NOMO-1 treated with dmso at 0.1 percent for 144 hours (cell line): ENCODE data around the gene ZNF177.
"Not testable (repeated sequence)": the region's sequence is repeated elsewhere in the genome, so short reads cannot be mapped to it uniquely, and the experiment has no call there.

Experiments
- DNase-seq: peaks from one replicate; lab custom pipeline; 2025; ENCODE audit not compliant: unreplicated experiment; lab: John Stamatoyannopoulos, UW

The ZNF177 gene

GRCh38 chr19:9362905-9363304 is at the start of gene ZNF177:
ZNF177 (plus strand) TSS chr19:9363013; CDS start chr19:9378312, 15,299 bp downstream.
- DNase-seq, result no peak

DNA sequence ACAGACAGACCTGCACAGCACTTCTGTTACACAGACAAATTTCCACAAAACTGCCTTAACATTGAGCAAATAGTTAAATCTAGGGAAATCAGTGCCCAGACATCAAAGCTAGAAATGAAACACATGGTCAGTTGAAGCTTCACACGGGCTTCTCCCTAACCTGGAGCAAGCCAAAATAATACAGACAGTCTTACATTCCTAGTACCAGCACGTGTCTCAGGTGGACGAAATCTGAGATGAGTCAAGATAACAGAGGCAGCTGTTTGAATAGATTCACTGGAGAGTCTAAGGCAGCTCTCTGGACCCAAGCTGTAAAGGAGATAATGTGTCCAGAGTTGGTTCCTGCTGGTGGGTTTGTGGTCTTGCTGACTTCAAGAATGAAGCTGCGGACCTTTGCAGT is 49.1 kb upstream of the ZNF177 start:
- DNase-seq, result no peak

DNA sequence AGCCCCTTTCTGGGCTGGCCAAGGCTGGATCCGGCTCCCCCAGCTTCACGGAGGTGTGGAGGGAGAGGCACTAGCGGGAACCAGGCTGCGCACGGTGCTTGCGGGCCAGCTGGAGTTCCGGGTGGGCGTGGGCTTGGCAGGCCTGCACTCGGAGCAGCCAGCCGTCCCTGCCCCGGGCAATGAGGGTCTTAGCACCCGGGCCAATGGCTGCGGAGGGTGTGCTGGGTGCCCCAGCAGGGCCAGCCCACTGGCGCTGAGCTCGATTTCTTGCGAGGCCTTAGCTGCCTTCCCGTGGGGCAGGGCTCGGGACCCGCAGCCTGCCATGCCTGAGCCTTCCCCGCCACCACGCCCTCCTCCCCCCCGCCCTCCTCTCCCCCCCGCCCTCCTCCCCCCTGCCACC is 41.5 kb upstream of the ZNF177 start:
- no peak for DNase-seq

- DNase-seq, result not testable (repeated sequence)
These were observed 41.1 kb upstream of the ZNF177 start for GRCh38 chr19:9321756-9322155.

- DNase-seq, result not testable (repeated sequence)
These were observed 40.6 kb upstream of the ZNF177 start for GRCh38 chr19:9322201-9322600.

GRCh38 chr19:9323557-9323918 is 39.3 kb upstream of the ZNF177 start:
- peak; percentile 46 for DNase-seq

- DNase-seq, result peak; percentile 89
These were observed 38.8 kb upstream of the ZNF177 start, which contains the start of gene ZNF559 for GRCh38 chr19:9323919-9324583. ZNF559 (plus strand) TSS chr19:9324179; CDS start chr19:9338550, 14,371 bp downstream.

DNA sequence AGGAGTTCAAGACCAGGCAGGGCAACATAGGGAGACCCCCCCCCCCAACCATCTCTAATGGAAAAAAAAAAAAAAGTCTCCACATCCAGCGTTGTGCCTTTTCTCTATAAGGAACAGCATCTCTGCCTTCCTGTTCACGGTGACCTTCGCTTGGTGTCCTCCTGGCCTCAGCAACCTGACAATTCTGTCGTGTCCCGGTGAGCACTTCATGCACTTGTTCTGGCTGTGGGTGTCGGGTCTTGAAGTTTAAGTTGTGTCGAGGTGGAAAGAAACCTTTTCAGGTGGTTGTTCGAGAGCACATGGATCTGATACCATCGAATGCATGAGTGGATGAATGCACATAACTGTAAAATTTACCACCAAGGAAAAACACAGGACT is 38.2 kb upstream of the ZNF177 start:
- no peak for DNase-seq

DNA sequence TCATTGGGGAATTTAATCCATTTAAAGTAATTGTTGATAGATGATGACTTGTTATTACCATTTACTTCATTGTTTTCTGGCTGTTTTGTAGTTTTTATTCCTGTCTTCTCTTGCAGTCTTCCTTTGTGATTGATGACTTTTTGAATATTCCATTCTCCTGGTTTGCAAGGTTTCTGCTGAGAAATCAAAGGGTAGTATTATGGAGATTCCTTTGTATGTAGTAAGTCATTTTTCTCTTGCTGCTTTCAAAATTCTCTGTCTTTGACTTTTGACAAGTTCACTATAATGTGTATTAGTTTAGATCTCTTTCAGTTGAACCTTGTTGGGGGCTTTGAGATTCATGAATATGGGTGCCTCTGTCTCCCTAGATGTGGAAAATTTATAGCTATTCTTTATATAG is 32.8 kb upstream of the ZNF177 start:
- no peak for DNase-seq

- no peak for DNase-seq
These were observed 20.1 kb upstream of the ZNF177 start for GRCh38 chr19:9342610-9343304.

DNA sequence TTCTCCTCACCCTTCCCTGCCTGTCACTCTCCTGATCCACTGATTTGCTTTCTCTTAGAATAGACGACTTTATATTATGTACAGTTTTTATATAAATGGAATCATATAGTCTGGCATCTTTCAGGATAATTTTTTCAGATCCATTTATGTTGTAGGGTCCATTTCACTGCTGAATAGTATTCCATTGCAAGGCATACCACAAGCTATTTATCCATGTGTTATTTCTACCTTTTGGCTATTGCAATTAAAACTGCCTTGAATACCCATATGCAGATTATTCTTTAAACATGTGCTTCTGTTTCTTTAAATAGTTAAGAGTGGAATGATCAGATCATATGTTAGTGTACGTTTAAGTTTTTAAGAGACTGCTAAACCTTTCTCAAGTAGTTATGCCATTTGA is 17.8 kb upstream of the ZNF177 start:
- no peak for DNase-seq

GRCh38 chr19:9348253-9348652 is 14.6 kb upstream of the ZNF177 start:
- DNase-seq, result no peak

DNA sequence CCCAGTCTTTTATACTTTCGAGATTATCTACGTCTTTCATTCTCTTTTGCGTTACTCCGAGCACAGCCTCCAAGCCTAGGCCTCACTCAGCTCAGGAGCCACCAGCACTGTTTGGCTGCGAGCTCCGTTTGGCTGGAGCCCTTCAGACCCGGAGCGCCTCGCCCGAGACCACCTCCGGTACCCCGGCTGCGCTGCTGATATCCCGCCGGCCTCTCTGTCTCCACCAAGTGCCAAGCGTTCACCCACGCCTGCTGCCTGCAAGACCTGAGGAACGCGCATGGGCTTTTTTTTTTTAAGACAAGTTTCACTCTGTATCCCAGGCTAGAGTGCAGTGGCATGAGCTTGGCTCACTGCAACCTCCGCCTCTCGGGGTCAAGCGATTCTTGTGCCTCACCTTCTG is 14.1 kb upstream of the ZNF177 start:
- DNase-seq, result no peak

- no peak for DNase-seq
These were observed 10.3 kb upstream of the ZNF177 start for GRCh38 chr19:9352505-9352904.

DNA sequence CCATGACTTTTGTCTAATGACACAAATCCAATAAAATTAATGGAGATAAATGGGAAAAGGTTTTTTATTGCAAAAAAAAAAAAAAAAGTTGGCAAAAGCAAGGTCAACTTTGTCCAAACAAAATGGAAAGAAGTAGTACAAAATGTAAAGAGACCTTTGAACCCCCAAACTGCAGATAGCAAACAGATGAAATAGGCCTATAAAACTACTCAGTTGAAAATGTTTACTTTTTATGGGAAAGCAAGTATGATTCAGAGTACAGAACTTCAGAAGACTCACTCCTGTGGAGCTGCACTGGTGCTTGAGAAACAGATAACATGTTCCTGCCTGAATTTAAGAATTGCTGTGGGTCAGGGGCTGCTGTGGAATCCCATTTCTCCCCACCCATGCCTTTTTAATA is 9.8 kb upstream of the ZNF177 start:
- no peak for DNase-seq

GRCh38 chr19:9354651-9355050 is 8.2 kb upstream of the ZNF177 start:
- no peak for DNase-seq

- no peak for DNase-seq
These were observed 8.2 kb downstream of the ZNF177 start for GRCh38 chr19:9370738-9371619.

- DNase-seq, result no peak
These were observed 18.6 kb downstream of the ZNF177 start for GRCh38 chr19:9381361-9381785.

DNA sequence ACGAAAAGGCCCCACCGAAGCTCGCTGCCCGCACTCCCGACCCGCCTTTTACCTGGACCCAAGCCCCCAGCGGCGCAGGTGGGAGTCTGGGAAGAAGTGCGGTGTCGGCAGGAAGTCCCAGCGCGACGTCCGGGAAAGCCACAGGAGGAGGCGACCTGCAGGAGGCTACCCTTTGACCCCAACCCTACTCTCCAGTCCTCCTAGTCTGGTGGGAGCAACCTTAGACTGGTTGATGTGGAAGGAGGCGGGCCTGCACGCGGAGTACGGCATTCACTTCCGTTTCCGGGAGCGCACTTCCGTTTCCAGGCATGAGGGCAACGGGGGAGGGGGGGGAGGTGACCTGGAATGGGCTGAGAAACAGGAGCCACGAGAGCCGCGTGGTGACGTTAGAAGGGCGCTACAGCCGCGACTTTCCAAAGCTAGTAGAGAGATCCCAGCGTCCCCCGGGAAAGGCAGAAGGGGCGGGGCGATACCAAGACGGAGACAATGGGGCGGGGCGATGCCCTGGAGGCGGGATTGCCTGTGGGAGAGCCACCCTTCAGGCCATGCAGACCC is 44.1 kb downstream of the ZNF177 start:
- no peak for DNase-seq

GRCh38 chr19:9407827-9408226 is 45.0 kb downstream of the ZNF177 start:
- no peak for DNase-seq

GRCh38 chr19:9413240-9413954 is 50.6 kb downstream of the ZNF177 start:
- no peak for DNase-seq
